SU-DHL-6 (cell line): ENCODE data around the gene NTN4.

Experiments used
- CTCF ChIP-seq: fragments of 200-600 bp; sonication (generic); IDR thresholded peaks from one replicate; pipeline ENCODE4 v1.5.1; 2017; ENCODE audit warnings: antibody characterized with exemption, mild to moderate bottlenecking, low read length, moderate library complexity; ENCODE audit not compliant: insufficient read depth, poor library complexity, severe bottlenecking
- EZH2phosphoT487 ChIP-seq: fragments of 200-600 bp; sonication (generic), shearing (Covaris generic); conservative IDR thresholded peaks from 2 replicates; pipeline ENCODE4 v1.6.1; 2018; ENCODE audit warnings: mild to moderate bottlenecking, antibody characterized with exemption, low read length, moderate library complexity, mixed read lengths

- TF ChIP-seq CTCF (no peak), EZH2phosphoT487 (no peak)
Observed at GRCh38 chr12:95731519-95731958, 59.0 kb downstream of the NTN4 start.
